Esophagus squamous epithelium (tissue), 4 donors: ENCODE measurements around the gene SDHAF2.

Experiments used
- POLR2A ChIP-seq, 4 donors: fragments of 450-650 bp; IDR thresholded peaks; one replicate each; pipeline ENCODE4 v1.6.1; 2017; ENCODE audit warnings: antibody characterized with exemption in 4 of 4, mild to moderate bottlenecking in 4 of 4, moderate library complexity in 3 of 4
- TF ChIP-seq, protein P1 (sequence below), 6 experiments: fragments of 450-650 bp in 4 of 6; fragments of 200-600 bp in 2 of 6; sonication (generic) in 2 of 6; IDR thresholded peaks; one replicate each; pipeline ENCODE4 v1.5.1; 2016 to 2019; ENCODE audit warnings: antibody characterized with exemption in 6 of 6, mild to moderate bottlenecking in 4 of 6, moderate library complexity in 4 of 6

DNA sequence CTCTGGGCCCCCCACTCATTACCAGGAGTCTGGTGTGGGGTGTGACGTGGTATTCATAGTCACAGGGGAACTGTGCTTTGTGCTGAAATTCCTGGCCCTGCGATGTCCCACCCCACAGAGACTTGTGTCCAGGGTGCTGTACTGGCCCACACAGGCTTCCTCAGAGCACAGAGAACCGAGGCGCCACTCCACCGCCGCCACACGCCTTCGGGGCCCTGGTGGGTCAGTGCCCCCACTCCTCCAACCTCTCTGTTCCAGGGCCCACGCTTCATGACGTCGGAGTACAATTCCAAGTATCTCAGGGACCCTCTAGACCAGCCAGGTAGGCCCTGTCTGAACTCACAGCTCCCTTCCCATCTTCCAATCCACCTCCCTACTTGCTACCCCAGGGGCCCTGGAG, 55.2 kb downstream of the SDHAF2 start:
- TF ChIP-seq, protein P1, sequence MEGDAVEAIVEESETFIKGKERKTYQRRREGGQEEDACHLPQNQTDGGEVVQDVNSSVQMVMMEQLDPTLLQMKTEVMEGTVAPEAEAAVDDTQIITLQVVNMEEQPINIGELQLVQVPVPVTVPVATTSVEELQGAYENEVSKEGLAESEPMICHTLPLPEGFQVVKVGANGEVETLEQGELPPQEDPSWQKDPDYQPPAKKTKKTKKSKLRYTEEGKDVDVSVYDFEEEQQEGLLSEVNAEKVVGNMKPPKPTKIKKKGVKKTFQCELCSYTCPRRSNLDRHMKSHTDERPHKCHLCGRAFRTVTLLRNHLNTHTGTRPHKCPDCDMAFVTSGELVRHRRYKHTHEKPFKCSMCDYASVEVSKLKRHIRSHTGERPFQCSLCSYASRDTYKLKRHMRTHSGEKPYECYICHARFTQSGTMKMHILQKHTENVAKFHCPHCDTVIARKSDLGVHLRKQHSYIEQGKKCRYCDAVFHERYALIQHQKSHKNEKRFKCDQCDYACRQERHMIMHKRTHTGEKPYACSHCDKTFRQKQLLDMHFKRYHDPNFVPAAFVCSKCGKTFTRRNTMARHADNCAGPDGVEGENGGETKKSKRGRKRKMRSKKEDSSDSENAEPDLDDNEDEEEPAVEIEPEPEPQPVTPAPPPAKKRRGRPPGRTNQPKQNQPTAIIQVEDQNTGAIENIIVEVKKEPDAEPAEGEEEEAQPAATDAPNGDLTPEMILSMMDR (IDR thresholded peaks at IDR 0.05): no peak
- no peak for TF ChIP-seq POLR2A (IDR thresholded peaks at IDR 0.05)
